Measurements from ENCODE around the gene SCYL1. TPM values are rescaled to one million over a fixed set of nuclear protein-coding genes. Genes with fewer than 3 reads are reported as not detected.

Gene SCYL1
- total and polyA plus RNA-seq, 2 donors (not counting 1 experiment from before 2014, with no cell fraction given) = 76.5 to 85.5 TPM

- DNase-seq (peak; percentile 82), ATAC-seq (ENCODE audit: low read depth) (peak; percentile 39)
- Mint-ChIP-seq H3K27ac (peak within 1 kb of the TSS; percentile 98), H3K4me3 (peak within 1 kb of the TSS; percentile 98), H3K27me3 (no peaks in the 10 kb centered on the region), H3K9me3 (ENCODE audit: insufficient read depth) (no peaks in the 10 kb centered on the region), H3K4me1 (peaks cover 61% of the 10 kb centered on the region)
- TF ChIP-seq, protein P1, sequence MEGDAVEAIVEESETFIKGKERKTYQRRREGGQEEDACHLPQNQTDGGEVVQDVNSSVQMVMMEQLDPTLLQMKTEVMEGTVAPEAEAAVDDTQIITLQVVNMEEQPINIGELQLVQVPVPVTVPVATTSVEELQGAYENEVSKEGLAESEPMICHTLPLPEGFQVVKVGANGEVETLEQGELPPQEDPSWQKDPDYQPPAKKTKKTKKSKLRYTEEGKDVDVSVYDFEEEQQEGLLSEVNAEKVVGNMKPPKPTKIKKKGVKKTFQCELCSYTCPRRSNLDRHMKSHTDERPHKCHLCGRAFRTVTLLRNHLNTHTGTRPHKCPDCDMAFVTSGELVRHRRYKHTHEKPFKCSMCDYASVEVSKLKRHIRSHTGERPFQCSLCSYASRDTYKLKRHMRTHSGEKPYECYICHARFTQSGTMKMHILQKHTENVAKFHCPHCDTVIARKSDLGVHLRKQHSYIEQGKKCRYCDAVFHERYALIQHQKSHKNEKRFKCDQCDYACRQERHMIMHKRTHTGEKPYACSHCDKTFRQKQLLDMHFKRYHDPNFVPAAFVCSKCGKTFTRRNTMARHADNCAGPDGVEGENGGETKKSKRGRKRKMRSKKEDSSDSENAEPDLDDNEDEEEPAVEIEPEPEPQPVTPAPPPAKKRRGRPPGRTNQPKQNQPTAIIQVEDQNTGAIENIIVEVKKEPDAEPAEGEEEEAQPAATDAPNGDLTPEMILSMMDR (IDR thresholded peaks at IDR 0.05) = no peak
- TF ChIP-seq EZH2 (IDR thresholded peaks at IDR 0.05; ENCODE audit: borderline replicate concordance, insufficient read depth, low read depth, low read length, poor library complexity, severe bottlenecking) = no peak
- intact Hi-C loops (cut with micrococcal nuclease) = loop anchor here (1.0 to 10.0 kb wide), 3 partner anchors 63 to 831 kb away; partner anchors contain the start of genes CFL1, RASGRP2 and SIPA1
- H3K9me3 ChIP-seq (ENCODE audit: control extremely low read depth in 1 of 3, control insufficient read depth in 2 of 3, insufficient read depth in 1 of 3, low read length in 2 of 3) = no peaks in the 10 kb centered on the region
- peak within 1 kb of the TSS; percentile 62 for H2AFZ ChIP-seq (ENCODE audit: insufficient read depth, low read depth, low read length, poor library complexity, severe bottlenecking)
- H3K36me3 ChIP-seq (replicated peaks in 1 of 2; ENCODE audit: control extremely low read depth in 1 of 2, control insufficient read depth in 1 of 2, extremely low read depth in 1 of 2, insufficient read depth in 2 of 2, low read length in 1 of 2) = peaks cover 5 to 24% of the 10 kb centered on the region in 2 experiments
- POLR2A ChIA-PET = interaction anchor here (0.6 to 7.5 kb wide), 12 partner anchors 12 to 1280 kb away, joined by 3 to 53 read pairs (median 8); partner anchors contain the start of genes FAU, MAP3K11, MRPL49 and MUS81
- H4K20me1 ChIP-seq (ENCODE audit: control insufficient read depth, insufficient read depth, low read length, poor library complexity, severe bottlenecking) = peaks cover 40% of the 10 kb centered on the region
- WGBS (ENCODE audit: insufficient coverage) = 1% methylated on average over 40 of the region's 69 CpGs
- H3K9ac ChIP-seq (ENCODE audit: low read length) = peak within 1 kb of the TSS; percentile 83
- H3K27me3 ChIP-seq (replicated peaks in 1 of 4; ENCODE audit: control extremely low read depth in 1 of 4, control insufficient read depth in 3 of 4, insufficient read depth in 4 of 4, low read length in 3 of 4) = no peaks in the 10 kb centered on the region
- peaks cover 31% of the 10 kb centered on the region for H3K79me2 ChIP-seq (ENCODE audit: control insufficient read depth, insufficient read depth, low read length)
- CTCF ChIA-PET = interaction anchor here (0.6 to 5.5 kb wide), 10 partner anchors 13 to 1036 kb away, joined by 3 to 97 read pairs (median 4); partner anchors contain the start of genes MAP3K11, PCNX3 and SIPA1
- H3K4me2 ChIP-seq (replicated peaks; ENCODE audit: low read depth, low read length, poor library complexity, severe bottlenecking) = peak within 1 kb of the TSS; percentile 100
- peak within 1 kb of the TSS; percentile 92 to 94 for H3K27ac ChIP-seq (ENCODE audit: low read length in 2 of 2)
- peaks cover 41 to 62% of the 10 kb centered on the region in 2 donors for H3K4me1 ChIP-seq (ENCODE audit: control insufficient read depth in 2 of 2, insufficient read depth in 2 of 2, low read length in 2 of 2)
- H3K4me3 ChIP-seq (ENCODE audit: control extremely low read depth in 1 of 5, extremely low read depth in 1 of 5, insufficient read depth in 1 of 5, low read depth in 2 of 5, low read length in 4 of 5) = peak within 1 kb of the TSS; percentile 55 to 92 (median 70)
These were observed 50.8 kb downstream of the SCYL1 start, which contains the start of gene EHBP1L1 for GRCh38 chr11:65575568-65576231. Gene EHBP1L1 (plus strand): TSS chr11:65576053. CDS start chr11:65576303, 250 bp downstream.

Data from B cell (primary cell).